Mesendoderm (in vitro differentiated cells): ENCODE data around the gene ITGA2.

Experiments
- DNase-seq: peaks from one replicate; pipeline ENCODE4 v3.0.0; 2013
- H2AK5ac ChIP-seq: 2 replicates; pipeline ENCODE4 v1.6.1; 2013; ENCODE audit warnings: low read length, inconsistent platforms
- H2BK120ac ChIP-seq: 2 replicates; pipeline ENCODE4 v1.6.1; 2013; ENCODE audit warnings: low read depth, mild to moderate bottlenecking, low read length, moderate library complexity, mixed read lengths
- H2BK15ac ChIP-seq: replicated peaks from 2 replicates; pipeline ENCODE4 v1.6.1; 2013; ENCODE audit warnings: low read depth, mild to moderate bottlenecking, moderate library complexity
- H2BK5ac ChIP-seq: 2 replicates; pipeline ENCODE4 v1.6.1; 2013; ENCODE audit warnings: low read length, inconsistent platforms
- H3K18ac ChIP-seq: 2 replicates; pipeline ENCODE4 v1.6.1; 2013; ENCODE audit warnings: mild to moderate bottlenecking, low read length, mixed read lengths
- H3K23ac ChIP-seq: one replicate; pipeline ENCODE4 v1.6.1; 2013; ENCODE audit warnings: low read length
- H3K27ac ChIP-seq: 2 replicates; pipeline ENCODE4 v1.5.1; 2013; ENCODE audit warnings: low read depth, mild to moderate bottlenecking, inconsistent platforms, low read length, moderate library complexity
- H3K27me3 ChIP-seq: 2 replicates; pipeline ENCODE4 v1.6.1; 2013; ENCODE audit warnings: low read length, control low read depth, mild to moderate bottlenecking, inconsistent platforms; ENCODE audit not compliant: insufficient read depth, poor library complexity
- H3K36me3 ChIP-seq: 2 replicates; pipeline ENCODE4 v1.6.1; 2013; ENCODE audit warnings: low read length, inconsistent platforms; ENCODE audit not compliant: control insufficient read depth, insufficient read depth
- H3K4ac ChIP-seq: one replicate; pipeline ENCODE4 v1.6.1; 2013; ENCODE audit warnings: low read depth, mild to moderate bottlenecking, low read length, moderate library complexity
- H3K4me1 ChIP-seq: 2 replicates; pipeline ENCODE4 v1.6.1; 2013; ENCODE audit warnings: low read depth, low read length, inconsistent platforms; ENCODE audit not compliant: control insufficient read depth
- H3K4me2 ChIP-seq: 2 replicates; pipeline ENCODE4 v1.6.1; 2013; ENCODE audit warnings: low read length
- H3K4me3 ChIP-seq: 2 replicates; pipeline ENCODE4 v1.5.1; 2013; ENCODE audit warnings: mild to moderate bottlenecking, low read length
- H3K56ac ChIP-seq: one replicate; pipeline ENCODE4 v1.6.1; 2013; ENCODE audit warnings: low read length
- H3K79me1 ChIP-seq: 2 replicates; pipeline ENCODE4 v1.6.1; 2013; ENCODE audit warnings: low read length, inconsistent platforms
- H3K79me2 ChIP-seq: 2 replicates; pipeline ENCODE4 v1.6.1; 2013; ENCODE audit warnings: mild to moderate bottlenecking, low read length; ENCODE audit not compliant: control insufficient read depth, insufficient read depth
- H3K9ac ChIP-seq: 2 replicates; pipeline ENCODE4 v1.6.1; 2013; ENCODE audit warnings: low read length, inconsistent platforms
- H4K5ac ChIP-seq: one replicate; pipeline ENCODE4 v1.6.1; 2013; ENCODE audit warnings: low read length
- H4K8ac ChIP-seq: one replicate; pipeline ENCODE4 v1.6.1; 2013; ENCODE audit warnings: low read depth, mild to moderate bottlenecking, control low read depth, low read length, moderate library complexity
- WGBS: extraction: QIAGEN DNeasy Blood & Tissue Kit; methylation state at CpG from one replicate; pipeline ENCODE4 v1.1.7; 2013; ENCODE audit warnings: low lambda C conversion rate, missing lambda C conversion rate; ENCODE audit not compliant: insufficient coverage; ENCODE audit errors: extremely low coverage; 5-methylcytosine and 5-hydroxymethylcytosine counted together

ITGA2 gene

GRCh38 chr5:53024535-53024934 is 35.4 kb downstream of the ITGA2 start:
- H3K79me1 ChIP-seq, result no peaks in the 10 kb centered on the region
- no peak overlapping the region for H3K4me2 ChIP-seq
- no peak overlapping the region for H3K27ac ChIP-seq
- H3K4ac ChIP-seq, result no peak overlapping the region
- H3K4me1 ChIP-seq, result no peaks in the 10 kb centered on the region
- H4K5ac ChIP-seq, result no peak overlapping the region
- no peak overlapping the region for H3K56ac ChIP-seq
- H3K9ac ChIP-seq, result no peak overlapping the region
- no peaks in the 10 kb centered on the region for H3K36me3 ChIP-seq
- no peak overlapping the region for H2BK120ac ChIP-seq
- no CpG with 5 or more reads among the region's 4 CpGs for WGBS
- no peak overlapping the region for H3K4me3 ChIP-seq
- no peak for DNase-seq
- no peak overlapping the region for H4K8ac ChIP-seq
- no peaks in the 10 kb centered on the region for H3K27me3 ChIP-seq
- no peak overlapping the region for H2AK5ac ChIP-seq
- H3K79me2 ChIP-seq, result no peaks in the 10 kb centered on the region
- no peak overlapping the region for H3K18ac ChIP-seq
- H3K23ac ChIP-seq, result no peak overlapping the region
- H2BK15ac ChIP-seq, result no peak overlapping the region
- H2BK5ac ChIP-seq, result no peak overlapping the region

GRCh38 chr5:53025487-53025886 is 36.3 kb downstream of the ITGA2 start:
- H3K23ac ChIP-seq, result no peak overlapping the region
- no peak overlapping the region for H3K4me2 ChIP-seq
- H3K27ac ChIP-seq, result no peak overlapping the region
- H3K4me1 ChIP-seq, result no peaks in the 10 kb centered on the region
- no peak overlapping the region for H2AK5ac ChIP-seq
- no peak overlapping the region for H4K8ac ChIP-seq
- no peak overlapping the region for H3K56ac ChIP-seq
- WGBS, result no CpG with 5 or more reads among the region's 5 CpGs
- no peak overlapping the region for H4K5ac ChIP-seq
- H3K4me3 ChIP-seq, result no peak overlapping the region
- H2BK5ac ChIP-seq, result no peak overlapping the region
- H3K79me2 ChIP-seq, result no peaks in the 10 kb centered on the region
- H3K27me3 ChIP-seq, result no peaks in the 10 kb centered on the region
- no peak overlapping the region for H3K18ac ChIP-seq
- no peak overlapping the region for H2BK15ac ChIP-seq
- H3K79me1 ChIP-seq, result no peaks in the 10 kb centered on the region
- H3K9ac ChIP-seq, result no peak overlapping the region
- no peak overlapping the region for H2BK120ac ChIP-seq
- no peak overlapping the region for H3K4ac ChIP-seq
- no peak for DNase-seq
- no peaks in the 10 kb centered on the region for H3K36me3 ChIP-seq

GRCh38 chr5:53027913-53028312 is 38.8 kb downstream of the ITGA2 start:
- Histone ChIP-seq H4K5ac (no peak overlapping the region), H2AK5ac (no peak overlapping the region), H3K4me2 (no peak overlapping the region), H4K8ac (no peak overlapping the region), H3K4me1 (no peaks in the 10 kb centered on the region), H2BK120ac (no peak overlapping the region), H2BK5ac (no peak overlapping the region), H3K4ac (no peak overlapping the region), H3K79me2 (no peaks in the 10 kb centered on the region), H3K27ac (no peak overlapping the region), H2BK15ac (no peak overlapping the region), H3K27me3 (no peaks in the 10 kb centered on the region), H3K56ac (no peak overlapping the region), H3K36me3 (no peaks in the 10 kb centered on the region), H3K4me3 (no peak overlapping the region), H3K79me1 (no peaks in the 10 kb centered on the region), H3K23ac (no peak overlapping the region), H3K9ac (no peak overlapping the region), H3K18ac (no peak overlapping the region)
- no CpG with 5 or more reads among the region's 4 CpGs for WGBS
- DNase-seq, result no peak

- Histone ChIP-seq H3K18ac (no peak overlapping the region), H2AK5ac (no peak overlapping the region), H3K4me3 (no peak overlapping the region), H4K8ac (no peak overlapping the region), H3K4me2 (no peak overlapping the region), H3K27ac (no peak overlapping the region), H3K9ac (no peak overlapping the region), H2BK15ac (no peak overlapping the region), H3K79me1 (no peaks in the 10 kb centered on the region), H3K23ac (no peak overlapping the region), H3K4ac (no peak overlapping the region), H2BK120ac (no peak overlapping the region), H3K56ac (no peak overlapping the region), H3K79me2 (no peaks in the 10 kb centered on the region), H3K27me3 (no peaks in the 10 kb centered on the region), H3K36me3 (no peaks in the 10 kb centered on the region), H3K4me1 (no peaks in the 10 kb centered on the region), H2BK5ac (no peak overlapping the region), H4K5ac (no peak overlapping the region)
- no peak for DNase-seq
- WGBS, result no CpG with 5 or more reads among the region's 1 CpG
Observed at GRCh38 chr5:53029608-53030007, 40.5 kb downstream of the ITGA2 start.

- H3K9ac ChIP-seq, result no peak overlapping the region
- H3K79me1 ChIP-seq, result no peaks in the 10 kb centered on the region
- H2BK5ac ChIP-seq, result no peak overlapping the region
- no peak overlapping the region for H4K8ac ChIP-seq
- H3K23ac ChIP-seq, result no peak overlapping the region
- WGBS, result no CpG with 5 or more reads among the region's 2 CpGs
- DNase-seq, result no peak
- H2BK120ac ChIP-seq, result no peak overlapping the region
- no peak overlapping the region for H3K27ac ChIP-seq
- H2BK15ac ChIP-seq, result no peak overlapping the region
- H3K79me2 ChIP-seq, result no peaks in the 10 kb centered on the region
- H4K5ac ChIP-seq, result no peak overlapping the region
- no peak overlapping the region for H3K18ac ChIP-seq
- no peaks in the 10 kb centered on the region for H3K4me1 ChIP-seq
- H3K56ac ChIP-seq, result no peak overlapping the region
- H2AK5ac ChIP-seq, result no peak overlapping the region
- H3K4me3 ChIP-seq, result no peak overlapping the region
- no peaks in the 10 kb centered on the region for H3K36me3 ChIP-seq
- no peak overlapping the region for H3K4me2 ChIP-seq
- no peak overlapping the region for H3K4ac ChIP-seq
- no peaks in the 10 kb centered on the region for H3K27me3 ChIP-seq
Observed at GRCh38 chr5:53030893-53031292, 41.7 kb downstream of the ITGA2 start.

- H3K4ac ChIP-seq, result peak overlapping the region; percentile 36
- no peak overlapping the region for H3K23ac ChIP-seq
- no peaks in the 10 kb centered on the region for H3K36me3 ChIP-seq
- H3K4me2 ChIP-seq, result no peak overlapping the region
- H3K79me2 ChIP-seq, result no peaks in the 10 kb centered on the region
- H4K5ac ChIP-seq, result no peak overlapping the region
- WGBS, result no CpG with 5 or more reads among the region's 4 CpGs
- no peaks in the 10 kb centered on the region for H3K4me1 ChIP-seq
- no peaks in the 10 kb centered on the region for H3K27me3 ChIP-seq
- H3K4me3 ChIP-seq, result no peak overlapping the region
- H3K79me1 ChIP-seq, result no peaks in the 10 kb centered on the region
- H3K9ac ChIP-seq, result no peak overlapping the region
- no peak overlapping the region for H2BK120ac ChIP-seq
- no peak overlapping the region for H2BK5ac ChIP-seq
- H3K18ac ChIP-seq, result peak overlapping the region; percentile 68
- H3K27ac ChIP-seq, result no peak overlapping the region
- DNase-seq, result peak; percentile 40
- no peak overlapping the region for H2BK15ac ChIP-seq
- no peak overlapping the region for H3K56ac ChIP-seq
- no peak overlapping the region for H2AK5ac ChIP-seq
- H4K8ac ChIP-seq, result no peak overlapping the region
Observed at GRCh38 chr5:53031695-53032096, 42.5 kb downstream of the ITGA2 start.
